ENCODE data around the gene MRPS23.

Gene MRPS23

GRCh38 chr17:57806167-57806830 lies 43.5 kb downstream of the MRPS23 start:
- H3K36me3 ChIP-seq (ENCODE audit: insufficient read depth, low read length), result no peaks in the 10 kb centered on the region
- no peak overlapping the region for H3K27ac ChIP-seq (ENCODE audit: low read depth, low read length)
- no peak overlapping the region for H3K9ac ChIP-seq (ENCODE audit: low read length)
- H3K4me1 ChIP-seq (ENCODE audit: insufficient read depth, low read length), result peaks cover 9% of the 10 kb centered on the region
- H3K9me3 ChIP-seq (ENCODE audit: low read length), result peaks cover under 1% of the 10 kb centered on the region
- no peak overlapping the region for H3K4me3 ChIP-seq (ENCODE audit: low read depth in 1 of 2, low read length in 2 of 2)
- H3K27me3 ChIP-seq (ENCODE audit: control insufficient read depth in 1 of 2, insufficient read depth in 2 of 2, low read length in 2 of 2), result no peaks in the 10 kb centered on the region

- Histone ChIP-seq H3K9me3 (ENCODE audit: low read length) (peaks cover 4% of the 10 kb centered on the region), H3K36me3 (ENCODE audit: insufficient read depth, low read length) (no peaks in the 10 kb centered on the region), H3K27ac (ENCODE audit: low read depth, low read length) (no peak overlapping the region), H3K4me3 (ENCODE audit: low read depth in 1 of 2, low read length in 2 of 2) (no peak overlapping the region), H3K9ac (ENCODE audit: low read length) (no peak overlapping the region), H3K4me1 (ENCODE audit: insufficient read depth, low read length) (no peaks in the 10 kb centered on the region), H3K27me3 (ENCODE audit: control insufficient read depth in 1 of 2, insufficient read depth in 2 of 2, low read length in 2 of 2) (no peaks in the 10 kb centered on the region)
Measured at GRCh38 chr17:57803021-57803420, 46.8 kb downstream of the MRPS23 start.

GRCh38 chr17:57801044-57801711 lies 48.7 kb downstream of the MRPS23 start:
- Histone ChIP-seq H3K4me3 (ENCODE audit: low read depth in 1 of 2, low read length in 2 of 2) (no peak overlapping the region), H3K9me3 (ENCODE audit: low read length) (peaks cover 4% of the 10 kb centered on the region), H3K27me3 (ENCODE audit: control insufficient read depth in 1 of 2, insufficient read depth in 2 of 2, low read length in 2 of 2) (no peaks in the 10 kb centered on the region), H3K36me3 (ENCODE audit: insufficient read depth, low read length) (no peaks in the 10 kb centered on the region), H3K4me1 (ENCODE audit: insufficient read depth, low read length) (no peaks in the 10 kb centered on the region), H3K9ac (ENCODE audit: low read length) (no peak overlapping the region), H3K27ac (ENCODE audit: low read depth, low read length) (no peak overlapping the region)

GRCh38 chr17:57794841-57795240 lies 55.0 kb downstream of the MRPS23 start:
- no peaks in the 10 kb centered on the region for H3K9me3 ChIP-seq (ENCODE audit: low read length)
- H3K36me3 ChIP-seq (ENCODE audit: insufficient read depth, low read length), result no peaks in the 10 kb centered on the region
- no peaks in the 10 kb centered on the region for H3K27me3 ChIP-seq (ENCODE audit: control insufficient read depth in 1 of 2, insufficient read depth in 2 of 2, low read length in 2 of 2)
- H3K4me3 ChIP-seq (ENCODE audit: low read depth in 1 of 2, low read length in 2 of 2), result no peak overlapping the region
- H3K27ac ChIP-seq (ENCODE audit: low read depth, low read length), result no peak overlapping the region
- H3K4me1 ChIP-seq (ENCODE audit: insufficient read depth, low read length), result no peaks in the 10 kb centered on the region
- no peak overlapping the region for H3K9ac ChIP-seq (ENCODE audit: low read length)

- Histone ChIP-seq H3K9ac (ENCODE audit: low read length) (no peak overlapping the region), H3K4me3 (ENCODE audit: low read depth in 1 of 2, low read length in 2 of 2) (no peak overlapping the region), H3K36me3 (ENCODE audit: insufficient read depth, low read length) (no peaks in the 10 kb centered on the region), H3K9me3 (ENCODE audit: low read length) (no peaks in the 10 kb centered on the region), H3K27me3 (ENCODE audit: control insufficient read depth in 1 of 2, insufficient read depth in 2 of 2, low read length in 2 of 2) (no peaks in the 10 kb centered on the region), H3K27ac (ENCODE audit: low read depth, low read length) (no peak overlapping the region), H3K4me1 (ENCODE audit: insufficient read depth, low read length) (no peaks in the 10 kb centered on the region)
Measured at GRCh38 chr17:57788725-57789124, 61.1 kb downstream of the MRPS23 start.

GRCh38 chr17:57785022-57785421 lies 64.8 kb downstream of the MRPS23 start:
- Histone ChIP-seq H3K4me1 (ENCODE audit: insufficient read depth, low read length) (no peaks in the 10 kb centered on the region), H3K9ac (ENCODE audit: low read length) (no peak overlapping the region), H3K4me3 (ENCODE audit: low read depth in 1 of 2, low read length in 2 of 2) (no peak overlapping the region), H3K9me3 (ENCODE audit: low read length) (no peaks in the 10 kb centered on the region), H3K36me3 (ENCODE audit: insufficient read depth, low read length) (no peaks in the 10 kb centered on the region), H3K27ac (ENCODE audit: low read depth, low read length) (no peak overlapping the region), H3K27me3 (ENCODE audit: control insufficient read depth in 1 of 2, insufficient read depth in 2 of 2, low read length in 2 of 2) (peaks cover 0 to 14% of the 10 kb centered on the region in 2 donors)

All from muscle layer of colon (tissue), 2 donors.